K562 (cell line): ENCODE results near the gene SORCS2.

ENCODE experiments used
- MYC ChIP-seq, 2 experiments: fragments of 250-450 bp in 1 of 2; sonication (Bioruptor Pico) in 1 of 2; IDR thresholded peaks; 2 replicates each; pipeline versions ENCODE4 v1.5.1 to v1.6.1; 2012 to 2021; ENCODE audit warnings: low read depth in 2 of 2, borderline replicate concordance in 1 of 2, improper control_type of control experiment in 1 of 2, low read length in 1 of 2, mild to moderate bottlenecking in 1 of 2, moderate library complexity in 1 of 2
- POLR2A ChIP-seq: fragments of 450-650 bp; conservative IDR thresholded peaks from 2 replicates; pipeline ENCODE4 v1.6.1; 2016
- SMAD3 ChIP-seq: fragments of 450-650 bp; formaldehyde crosslinking; conservative IDR thresholded peaks from 2 replicates; pipeline ENCODE4 v1.4.0; 2020; ENCODE audit warnings: mild to moderate bottlenecking

- TF ChIP-seq SMAD3 (CRISPR knock-in tag), result no peak
- TF ChIP-seq POLR2A, result no peak
- TF ChIP-seq MYC (IDR thresholded peaks at IDR 0.05; ENCODE audit: low read depth, low read length), result no peak
- TF ChIP-seq MYC (CRISPR knock-in tag; IDR thresholded peaks at IDR 0.05; ENCODE audit: borderline replicate concordance, low read depth), result no peak
These were observed 207.3 kb downstream of the SORCS2 start for GRCh38 chr4:7399440-7400234.
